ENCODE data around the gene STK31. TPM values are rescaled to one million over a fixed set of nuclear protein-coding genes. Genes with fewer than 3 reads are reported as not detected.
"Not testable (repeated sequence)": the region's sequence is repeated elsewhere in the genome, so short reads cannot be mapped to it uniquely, and the experiment has no call there.

STK31 gene, protein sequence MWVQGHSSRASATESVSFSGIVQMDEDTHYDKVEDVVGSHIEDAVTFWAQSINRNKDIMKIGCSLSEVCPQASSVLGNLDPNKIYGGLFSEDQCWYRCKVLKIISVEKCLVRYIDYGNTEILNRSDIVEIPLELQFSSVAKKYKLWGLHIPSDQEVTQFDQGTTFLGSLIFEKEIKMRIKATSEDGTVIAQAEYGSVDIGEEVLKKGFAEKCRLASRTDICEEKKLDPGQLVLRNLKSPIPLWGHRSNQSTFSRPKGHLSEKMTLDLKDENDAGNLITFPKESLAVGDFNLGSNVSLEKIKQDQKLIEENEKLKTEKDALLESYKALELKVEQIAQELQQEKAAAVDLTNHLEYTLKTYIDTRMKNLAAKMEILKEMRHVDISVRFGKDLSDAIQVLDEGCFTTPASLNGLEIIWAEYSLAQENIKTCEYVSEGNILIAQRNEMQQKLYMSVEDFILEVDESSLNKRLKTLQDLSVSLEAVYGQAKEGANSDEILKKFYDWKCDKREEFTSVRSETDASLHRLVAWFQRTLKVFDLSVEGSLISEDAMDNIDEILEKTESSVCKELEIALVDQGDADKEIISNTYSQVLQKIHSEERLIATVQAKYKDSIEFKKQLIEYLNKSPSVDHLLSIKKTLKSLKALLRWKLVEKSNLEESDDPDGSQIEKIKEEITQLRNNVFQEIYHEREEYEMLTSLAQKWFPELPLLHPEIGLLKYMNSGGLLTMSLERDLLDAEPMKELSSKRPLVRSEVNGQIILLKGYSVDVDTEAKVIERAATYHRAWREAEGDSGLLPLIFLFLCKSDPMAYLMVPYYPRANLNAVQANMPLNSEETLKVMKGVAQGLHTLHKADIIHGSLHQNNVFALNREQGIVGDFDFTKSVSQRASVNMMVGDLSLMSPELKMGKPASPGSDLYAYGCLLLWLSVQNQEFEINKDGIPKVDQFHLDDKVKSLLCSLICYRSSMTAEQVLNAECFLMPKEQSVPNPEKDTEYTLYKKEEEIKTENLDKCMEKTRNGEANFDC
- not detected in 2 replicates for total RNA-seq (2014; rRNA removed)
- polyA plus RNA-seq (2012), result not detected

DNA sequence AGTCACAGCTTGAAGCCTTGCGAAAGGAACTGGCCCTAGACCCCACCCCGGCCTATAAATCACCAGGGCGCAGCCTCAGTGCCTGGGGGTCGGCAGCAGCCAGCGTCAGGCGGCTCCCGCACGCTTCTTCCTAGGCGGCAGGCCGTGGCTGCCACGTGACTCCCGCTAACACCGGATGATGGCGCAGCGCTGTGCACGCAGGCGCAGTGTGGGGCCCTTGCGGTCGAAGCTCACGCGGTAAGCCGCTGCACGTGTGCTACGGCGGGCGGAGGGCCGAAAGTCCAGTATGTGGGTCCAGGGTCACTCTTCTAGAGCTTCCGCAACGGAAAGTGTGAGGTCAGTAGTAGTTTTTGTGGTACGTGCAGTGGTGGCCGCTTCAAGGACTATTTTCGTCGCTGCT lies at the start of gene STK31:
Gene STK31, plus strand, starts transcription at position 220 of the 400 bp plus-strand sequence. Its CDS starts 67 bp downstream, at position 287.
- no peak for DNase-seq (ENCODE audit: low read depth)

- no peak for DNase-seq (ENCODE audit: low read depth)
These were observed 48.6 kb upstream of the STK31 start for GRCh38 chr7:23661385-23661784.

DNA sequence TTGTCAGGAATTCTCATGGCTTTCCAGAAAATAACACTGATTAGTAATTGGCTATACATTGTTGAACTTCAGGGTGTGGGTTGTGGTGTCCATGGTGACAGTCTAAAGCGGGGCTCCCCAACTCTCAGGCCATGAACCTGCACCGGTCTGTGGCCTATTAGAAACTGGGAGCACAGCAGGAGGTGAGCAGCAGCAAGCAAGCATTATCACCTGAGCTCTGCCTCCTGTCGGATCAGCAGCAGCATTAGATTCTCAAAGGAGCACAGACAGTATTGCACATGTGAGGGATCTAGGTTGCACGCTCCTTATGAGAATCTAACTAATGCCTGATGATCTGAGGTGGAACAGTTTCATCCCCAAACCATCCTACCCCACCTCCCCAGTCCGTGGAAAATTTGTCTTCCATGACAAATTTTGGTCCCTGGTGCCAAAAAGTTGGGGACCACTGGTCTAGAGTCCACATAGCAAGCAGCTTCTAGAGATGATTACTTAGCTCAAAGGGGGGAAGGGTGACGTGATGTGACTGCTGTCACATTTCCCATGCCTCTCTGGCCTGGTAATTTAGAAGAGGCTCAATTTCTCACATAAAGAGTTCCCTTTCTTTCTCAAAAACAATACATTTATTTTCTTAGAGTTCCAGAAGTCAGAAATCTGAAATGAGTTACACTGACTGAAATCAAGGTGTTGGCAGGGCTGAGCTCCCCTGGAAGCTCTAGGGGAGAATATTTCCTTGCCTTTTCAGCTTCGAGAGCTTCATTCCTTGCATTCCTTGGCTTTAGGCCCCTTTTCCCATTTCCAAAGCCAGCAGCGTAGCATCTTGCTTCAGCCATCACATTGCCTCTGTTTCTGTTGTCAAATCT lies 47.7 kb upstream of the STK31 start:
- no peak for DNase-seq (ENCODE audit: low read depth)

GRCh38 chr7:23662984-23663313 lies 47.1 kb upstream of the STK31 start:
- DNase-seq (ENCODE audit: low read depth), result no peak

GRCh38 chr7:23664122-23664521 lies 45.9 kb upstream of the STK31 start:
- DNase-seq (ENCODE audit: low read depth), result no peak

- no peak for DNase-seq (ENCODE audit: low read depth)
These were observed 38.0 kb upstream of the STK31 start for GRCh38 chr7:23672033-23672432.

GRCh38 chr7:23679898-23680413 lies 30.1 kb upstream of the STK31 start, which contains the start of gene FAM221A:
FAM221A (plus strand) TSS chr7:23680199; CDS start chr7:23680219, 20 bp downstream.
- DNase-seq (ENCODE audit: low read depth), result peak; percentile 70

DNA sequence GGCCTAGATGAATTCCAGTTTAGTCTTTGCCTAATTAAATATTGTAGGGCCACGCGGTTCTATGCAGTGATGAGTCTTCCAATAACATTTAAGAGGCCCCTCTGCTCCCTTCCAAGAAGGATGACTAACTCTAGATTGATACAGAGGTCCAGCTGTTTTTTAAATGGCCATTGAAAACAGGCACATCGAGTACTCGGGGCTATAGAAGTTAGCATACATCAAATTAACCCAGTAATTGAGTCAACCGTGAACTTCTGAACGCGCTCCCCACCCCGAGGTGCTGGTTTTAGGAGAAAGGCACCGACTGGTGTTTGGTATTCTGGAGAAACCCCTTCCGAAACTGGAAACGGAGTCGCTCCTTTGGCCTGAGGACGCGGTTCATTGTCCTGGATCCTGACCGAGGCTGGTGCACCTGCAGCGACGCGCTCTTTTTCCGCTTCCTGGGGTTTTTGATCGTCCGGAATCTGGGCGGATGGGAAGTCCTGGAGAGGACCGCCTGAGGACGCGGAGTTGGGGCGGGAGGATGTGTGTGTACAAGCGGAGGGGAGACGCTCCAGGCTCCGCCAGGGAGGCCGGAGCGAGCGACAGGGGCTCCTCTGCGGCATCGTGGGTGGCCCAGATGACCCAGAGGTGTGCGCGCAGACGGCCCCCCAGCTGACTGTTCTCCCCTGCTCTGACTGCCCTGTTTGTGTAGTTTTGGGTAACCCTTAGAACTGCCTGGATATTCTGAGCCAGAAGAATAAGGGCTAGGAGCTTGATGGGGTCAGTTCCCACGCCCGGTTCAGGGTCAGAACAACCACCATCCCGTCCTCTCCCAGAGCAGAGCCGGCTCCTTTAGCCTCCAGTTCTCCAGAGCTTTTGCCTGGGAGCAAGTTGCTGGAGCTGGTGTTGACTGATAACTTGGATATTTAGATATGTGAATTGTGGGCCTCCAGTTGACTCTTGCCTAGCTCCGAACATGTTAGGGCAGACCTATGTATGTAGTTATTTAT lies 29.3 kb upstream of the STK31 start:
- peak; percentile 62 for DNase-seq (ENCODE audit: low read depth)

- not testable (repeated sequence) for DNase-seq (ENCODE audit: low read depth)
These were observed 26.0 kb upstream of the STK31 start for GRCh38 chr7:23684041-23684440.

DNA sequence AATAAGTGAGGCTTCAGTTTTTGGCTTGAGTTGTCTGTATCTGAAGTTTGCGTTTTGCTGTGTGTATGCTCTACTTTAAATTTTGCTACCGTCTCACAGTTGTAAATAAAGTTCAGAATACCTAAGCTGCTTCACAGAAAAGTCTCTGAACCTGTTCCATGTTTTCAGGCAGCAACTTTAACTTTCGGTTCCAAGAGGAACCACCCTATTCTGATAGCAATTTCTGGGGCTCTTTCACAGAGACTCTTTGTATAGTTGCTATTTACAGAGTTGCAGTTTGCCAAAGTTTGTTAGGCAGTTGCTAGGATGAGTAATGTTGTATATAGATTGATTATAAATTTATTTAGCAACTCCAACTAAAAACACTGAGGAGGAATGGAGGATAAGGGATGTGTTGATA lies 24.3 kb upstream of the STK31 start:
- peak; percentile 10 for DNase-seq (ENCODE audit: low read depth)

DNA sequence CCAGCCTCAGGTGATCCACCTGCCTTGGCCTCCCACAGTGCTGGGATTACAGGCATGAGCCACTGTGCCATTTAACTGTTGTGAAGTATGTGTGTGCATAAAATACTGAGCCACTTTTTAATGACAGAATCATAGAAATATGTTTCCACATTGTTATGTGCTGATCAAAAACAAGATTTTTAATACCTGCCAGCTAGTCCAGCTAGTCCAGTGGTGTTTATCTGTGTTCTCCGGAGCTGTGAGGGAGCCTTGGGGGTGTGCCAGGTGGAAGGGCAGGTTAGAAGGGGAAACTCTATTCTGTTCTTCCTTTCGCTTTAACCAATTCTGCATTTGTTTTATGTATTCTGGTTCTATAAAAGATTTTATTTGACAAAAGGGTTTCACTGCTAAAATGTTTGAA lies 23.0 kb upstream of the STK31 start:
- DNase-seq (ENCODE audit: low read depth), result no peak

- DNase-seq (ENCODE audit: low read depth), result no peak
These were observed 20.9 kb upstream of the STK31 start for GRCh38 chr7:23689165-23689564.

- peak; percentile 79 for DNase-seq (ENCODE audit: low read depth)
These were observed 18.7 kb upstream of the STK31 start for GRCh38 chr7:23691320-23691719.

DNA sequence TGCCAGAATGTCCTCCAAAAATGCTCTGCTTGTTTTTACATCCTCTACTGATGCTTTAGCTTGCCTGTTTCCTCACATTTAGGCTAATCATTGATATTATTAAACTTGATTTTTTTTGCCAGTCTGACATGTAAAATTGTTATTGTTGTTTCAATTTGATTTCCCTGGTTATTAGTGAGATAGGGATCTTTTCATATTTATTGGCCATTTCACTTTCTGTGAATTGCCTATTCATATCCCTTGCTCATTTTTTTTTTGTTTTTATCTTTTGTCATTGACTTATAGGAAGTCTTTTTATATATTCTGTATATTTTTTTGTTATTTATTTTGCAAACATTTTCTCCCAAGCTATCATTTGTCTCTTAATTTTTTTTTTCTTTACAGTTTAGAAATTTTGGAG lies 16.8 kb upstream of the STK31 start:
- no peak for DNase-seq (ENCODE audit: low read depth)

DNA sequence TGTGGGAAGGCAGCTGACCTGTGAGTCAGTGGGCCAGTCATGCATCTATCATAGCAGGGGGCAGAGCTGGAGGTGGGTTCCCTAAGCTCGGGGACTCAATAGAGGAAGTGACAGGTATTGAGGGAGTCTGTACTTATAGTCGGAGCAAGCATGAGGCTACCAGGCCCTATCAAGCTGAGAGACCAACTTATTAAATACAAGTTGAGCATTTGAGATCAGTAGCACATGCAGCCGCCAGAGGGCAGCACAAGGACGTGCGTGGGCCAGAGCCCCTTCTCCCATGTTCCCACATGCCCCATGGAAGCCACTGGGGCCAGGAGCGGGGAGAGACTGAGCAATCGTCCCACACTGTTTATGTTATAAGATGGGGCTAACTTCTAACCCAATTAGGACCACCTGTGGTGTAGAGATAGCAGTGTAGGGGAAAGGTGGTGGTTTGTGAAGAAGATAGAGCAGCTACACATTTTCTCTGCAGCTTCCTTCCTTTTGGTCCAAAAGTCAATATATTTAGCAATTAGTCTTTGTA lies 13.0 kb upstream of the STK31 start:
- DNase-seq (ENCODE audit: low read depth), result peak; percentile 64

- no peak for DNase-seq (ENCODE audit: low read depth)
These were observed 11.2 kb upstream of the STK31 start for GRCh38 chr7:23698822-23699221.

DNA sequence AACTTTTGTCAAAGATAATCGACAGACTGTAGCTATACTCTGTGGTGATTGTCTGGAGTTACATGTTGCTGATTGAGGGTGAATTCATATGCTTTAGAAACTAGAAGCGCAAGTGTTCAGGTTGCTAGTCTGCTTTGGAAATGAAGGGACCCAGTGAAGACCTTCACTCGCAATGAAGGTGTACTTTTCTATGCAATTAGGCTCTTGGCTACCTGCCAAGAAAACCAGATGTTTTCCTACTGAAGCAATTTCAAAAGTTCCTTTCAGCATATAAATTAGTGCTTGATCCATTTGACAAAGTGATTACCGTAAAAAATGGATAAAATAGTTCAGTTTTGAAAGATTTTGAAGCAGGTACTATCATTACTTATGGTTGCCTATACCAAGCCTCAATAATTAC lies 10.0 kb upstream of the STK31 start:
- no peak for DNase-seq (ENCODE audit: low read depth)

DNA sequence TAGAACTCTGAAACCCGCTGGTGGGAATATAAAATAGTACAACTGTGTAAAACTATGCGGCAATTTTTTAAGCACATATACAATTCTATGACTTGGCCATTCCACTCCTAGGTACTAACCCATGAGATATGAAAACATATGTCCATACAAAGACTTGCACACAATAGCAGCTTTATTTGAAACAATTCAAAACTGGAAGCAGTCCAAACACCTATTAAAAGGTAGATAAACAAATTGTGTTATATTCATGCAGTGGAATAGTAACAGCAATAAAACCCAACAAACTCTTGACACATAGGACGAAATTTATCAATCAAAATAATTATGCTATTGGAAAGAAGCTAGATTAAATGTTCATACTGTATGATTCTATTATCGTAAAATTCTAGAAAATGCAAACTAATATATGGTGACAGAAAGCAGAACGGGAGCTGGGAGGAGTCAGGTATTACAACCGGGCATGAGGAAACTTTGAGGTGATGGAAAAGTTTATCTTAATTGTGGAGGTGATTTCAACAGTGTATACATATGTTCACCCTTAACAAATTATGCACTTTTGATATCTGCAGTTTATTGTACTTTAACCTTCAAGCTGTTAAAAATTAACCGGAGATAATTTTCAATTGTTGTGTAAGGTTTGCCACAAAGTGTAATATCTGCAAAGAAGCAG lies 803 bp upstream of the STK31 start:
- DNase-seq (ENCODE audit: low read depth), result no peak

All from LHCN-M2 (cell line).